HG02571 (cell line): ENCODE measurements around the gene LITAFD.
A peak's percentile ranks its signal among the peaks of the same experiment; 100 is the strongest.
"Not testable (repeated sequence)": the region's sequence is repeated elsewhere in the genome, so short reads cannot be mapped to it uniquely, and the experiment has no call there.

ENCODE experiments used
- ATAC-seq: cut with Tn5 transposase; IDR thresholded peaks from one replicate; pipeline ENCODE4 v1.9.1; 2021; ENCODE audit warnings: mild to moderate bottlenecking, moderate library complexity; ENCODE audit not compliant: unreplicated experiment

Gene LITAFD

GRCh38 chr16:8872071-8872470 is 10.1 kb upstream of the LITAFD start:
- no peak for ATAC-seq

GRCh38 chr16:8872967-8873865 is 8.9 kb upstream of the LITAFD start:
- no peak for ATAC-seq

- ATAC-seq = not testable (repeated sequence)
Observed at GRCh38 chr16:8873866-8874195, 8.3 kb upstream of the LITAFD start.

- ATAC-seq = no peak
Observed at GRCh38 chr16:8874388-8874787, 7.8 kb upstream of the LITAFD start.

- ATAC-seq = not testable (repeated sequence)
Observed at GRCh38 chr16:8875317-8875716, 6.8 kb upstream of the LITAFD start.

GRCh38 chr16:8877894-8878522 is 4.1 kb upstream of the LITAFD start:
- no peak for ATAC-seq

GRCh38 chr16:8878523-8878911 is 3.6 kb upstream of the LITAFD start:
- ATAC-seq = no peak

- no peak for ATAC-seq
Observed at GRCh38 chr16:8880839-8881510, 1.2 kb upstream of the LITAFD start.

- no peak for ATAC-seq
Observed at GRCh38 chr16:8882725-8883377, 700 bp downstream of the LITAFD start.

- no peak for ATAC-seq
Observed at GRCh38 chr16:8885674-8886592, 3.8 kb downstream of the LITAFD start.

- no peak for ATAC-seq
Observed at GRCh38 chr16:8886593-8887430, 4.7 kb downstream of the LITAFD start.

- ATAC-seq = no peak
Observed at GRCh38 chr16:8887431-8887765, 5.2 kb downstream of the LITAFD start.

- no peak for ATAC-seq
Observed at GRCh38 chr16:8887952-8888560, 5.9 kb downstream of the LITAFD start.

GRCh38 chr16:8888951-8889892 is 7.1 kb downstream of the LITAFD start:
- no peak for ATAC-seq

GRCh38 chr16:8889893-8890548 is 7.9 kb downstream of the LITAFD start:
- ATAC-seq = no peak

GRCh38 chr16:8890549-8890921 is 8.4 kb downstream of the LITAFD start:
- ATAC-seq = no peak

- ATAC-seq = peak; percentile 29
Observed at GRCh38 chr16:8892101-8892575, 10.0 kb downstream of the LITAFD start.
